ENCODE results near the gene ZWINT.

DNA sequence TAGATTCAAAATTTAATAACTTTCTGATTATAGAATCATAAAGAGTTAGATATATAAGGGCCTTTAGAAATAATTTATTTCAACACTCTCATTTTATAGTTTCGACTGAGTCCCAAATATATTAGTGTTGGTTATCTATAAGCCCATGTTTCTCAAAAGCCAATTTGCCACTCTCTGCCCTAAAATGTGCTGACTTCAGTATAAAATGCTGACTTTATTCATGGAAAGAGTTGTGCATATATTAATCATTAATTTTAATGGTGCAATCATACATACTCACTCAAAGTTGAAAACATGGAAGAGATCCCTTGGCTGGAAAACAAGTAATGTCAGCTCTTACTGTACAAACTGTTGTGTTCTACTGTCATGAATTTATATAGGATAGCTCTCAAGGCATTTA, 19.4 kb downstream of the ZWINT start:
- TF ChIP-seq EGR1 (IDR thresholded peaks at IDR 0.05; ENCODE audit: borderline replicate concordance, low read depth, low read length) = no peak
- TF ChIP-seq POLR2AphosphoS5 (IDR thresholded peaks at IDR 0.05; ENCODE audit: low read depth, low read length) = no peak
- TF ChIP-seq, protein P1, sequence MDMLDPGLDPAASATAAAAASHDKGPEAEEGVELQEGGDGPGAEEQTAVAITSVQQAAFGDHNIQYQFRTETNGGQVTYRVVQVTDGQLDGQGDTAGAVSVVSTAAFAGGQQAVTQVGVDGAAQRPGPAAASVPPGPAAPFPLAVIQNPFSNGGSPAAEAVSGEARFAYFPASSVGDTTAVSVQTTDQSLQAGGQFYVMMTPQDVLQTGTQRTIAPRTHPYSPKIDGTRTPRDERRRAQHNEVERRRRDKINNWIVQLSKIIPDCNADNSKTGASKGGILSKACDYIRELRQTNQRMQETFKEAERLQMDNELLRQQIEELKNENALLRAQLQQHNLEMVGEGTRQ (IDR thresholded peaks at IDR 0.05; ENCODE audit: low read length) = no peak
- no peak for TF ChIP-seq MAFK (IDR thresholded peaks at IDR 0.05; ENCODE audit: low read depth, low read length)
- TF ChIP-seq BRCA1 (IDR thresholded peaks at IDR 0.05; ENCODE audit: low read depth, low read length) = no peak
